GM19035 (cell line): ENCODE results near the gene RGS3.
"Not testable (repeated sequence)": the region's sequence is repeated elsewhere in the genome, so short reads cannot be mapped to it uniquely, and the experiment has no call there.

ENCODE experiments used
- ATAC-seq: cut with Tn5 transposase; IDR thresholded peaks from one replicate; pipeline ENCODE4 v1.9.1; 2021; ENCODE audit not compliant: unreplicated experiment

Gene RGS3

GRCh38 chr9:113486327-113486726 lies 22.8 kb downstream of the RGS3 start:
- no peak for ATAC-seq

- no peak for ATAC-seq
These were observed 24.5 kb downstream of the RGS3 start for GRCh38 chr9:113488071-113488470.

- no peak for ATAC-seq
These were observed 25.0 kb downstream of the RGS3 start for GRCh38 chr9:113488490-113488889.

GRCh38 chr9:113491147-113491546 lies 27.6 kb downstream of the RGS3 start:
- ATAC-seq = not testable (repeated sequence)

- no peak for ATAC-seq
These were observed 29.0 kb downstream of the RGS3 start for GRCh38 chr9:113492343-113493202.

GRCh38 chr9:113493203-113493520 lies 29.6 kb downstream of the RGS3 start:
- ATAC-seq = no peak

GRCh38 chr9:113495526-113495925 lies 32.0 kb downstream of the RGS3 start:
- ATAC-seq = no peak

- ATAC-seq = no peak
These were observed 33.5 kb downstream of the RGS3 start for GRCh38 chr9:113497051-113497450.

- no peak for ATAC-seq
These were observed 35.8 kb downstream of the RGS3 start for GRCh38 chr9:113499153-113499875.

- ATAC-seq = no peak
These were observed 36.5 kb downstream of the RGS3 start for GRCh38 chr9:113499876-113500497.

GRCh38 chr9:113501129-113501686 lies 37.7 kb downstream of the RGS3 start:
- ATAC-seq = no peak

- ATAC-seq = no peak
These were observed 38.3 kb downstream of the RGS3 start for GRCh38 chr9:113501852-113502251.

- ATAC-seq = no peak
These were observed 39.0 kb downstream of the RGS3 start for GRCh38 chr9:113502427-113503034.

GRCh38 chr9:113503131-113503541 lies 39.6 kb downstream of the RGS3 start:
- ATAC-seq = no peak

- ATAC-seq = no peak
These were observed 40.2 kb downstream of the RGS3 start for GRCh38 chr9:113503613-113504211.

- no peak for ATAC-seq
These were observed 41.4 kb downstream of the RGS3 start for GRCh38 chr9:113504725-113505590.

- no peak for ATAC-seq
These were observed 42.6 kb downstream of the RGS3 start for GRCh38 chr9:113506090-113506589.

GRCh38 chr9:113507256-113507655 lies 43.7 kb downstream of the RGS3 start:
- ATAC-seq = no peak

GRCh38 chr9:113508111-113508749 lies 44.7 kb downstream of the RGS3 start:
- ATAC-seq = no peak
